Measurements from ENCODE around the gene ING5. TPM values are rescaled to one million over a fixed set of nuclear protein-coding genes. Genes with fewer than 3 reads are reported as not detected.

Gene ING5
- total RNA-seq = 19.7 and 27.1 TPM in 2 replicates

- FAIRE-seq = no peak
- no peak for TF ChIP-seq CTCF (IDR thresholded peaks at IDR 0.05; ENCODE audit: insufficient read depth, low read length, severe bottlenecking)
- peak; percentile 63 for DNase-seq (ENCODE audit: low read depth)
- peak within 1 kb of the TSS; percentile 93 for H3K4me3 ChIP-seq (ENCODE audit: low read depth, low read length)
- H3K27me3 ChIP-seq (ENCODE audit: control insufficient read depth, insufficient read depth, low read length) = no peaks in the 10 kb centered on the region
- peaks cover 7% of the 10 kb centered on the region for H3K36me3 ChIP-seq (ENCODE audit: control insufficient read depth, insufficient read depth, low read length)
These were observed at the start of gene ING5 for GRCh38 chr2:241701399-241702154. ING5 (plus strand) TSS chr2:241702039; CDS start chr2:241702066, 27 bp downstream.

- H3K36me3 ChIP-seq (ENCODE audit: control insufficient read depth, insufficient read depth, low read length) = peaks cover 30% of the 10 kb centered on the region
These were observed 49.7 kb upstream of the ING5 start for GRCh38 chr2:241652142-241652541.

GRCh38 chr2:241652722-241653121, 49.1 kb upstream of the ING5 start:
- H3K27me3 ChIP-seq (ENCODE audit: control insufficient read depth, insufficient read depth, low read length) = no peaks in the 10 kb centered on the region
- FAIRE-seq (peak; percentile 50), DNase-seq (ENCODE audit: low read depth) (no peak)
- no peak overlapping the region for H3K4me3 ChIP-seq (ENCODE audit: low read depth, low read length)
- peaks cover 30% of the 10 kb centered on the region for H3K36me3 ChIP-seq (ENCODE audit: control insufficient read depth, insufficient read depth, low read length)
- no peak for TF ChIP-seq CTCF (IDR thresholded peaks at IDR 0.05; ENCODE audit: insufficient read depth, low read length, severe bottlenecking)

More at GRCh38 chr2:241652142-241652541, 49.7 kb upstream of the ING5 start:
- Histone ChIP-seq H3K27me3 (ENCODE audit: control insufficient read depth, insufficient read depth, low read length) (no peaks in the 10 kb centered on the region), H3K4me3 (ENCODE audit: low read depth, low read length) (no peak overlapping the region)
- no peak for DNase-seq (ENCODE audit: low read depth)
- FAIRE-seq = no peak
- no peak for TF ChIP-seq CTCF (IDR thresholded peaks at IDR 0.05; ENCODE audit: insufficient read depth, low read length, severe bottlenecking)

- H3K4me3 ChIP-seq (ENCODE audit: low read depth, low read length) = no peak overlapping the region
- no peaks in the 10 kb centered on the region for H3K27me3 ChIP-seq (ENCODE audit: control insufficient read depth, insufficient read depth, low read length)
- peaks cover 30% of the 10 kb centered on the region for H3K36me3 ChIP-seq (ENCODE audit: control insufficient read depth, insufficient read depth, low read length)
- TF ChIP-seq CTCF (IDR thresholded peaks at IDR 0.05; ENCODE audit: insufficient read depth, low read length, severe bottlenecking) = no peak
- FAIRE-seq (no peak), DNase-seq (ENCODE audit: low read depth) (no peak)
These were observed 48.6 kb upstream of the ING5 start for GRCh38 chr2:241653210-241653750.

GRCh38 chr2:241654551-241654950, 47.3 kb upstream of the ING5 start:
- Histone ChIP-seq H3K27me3 (ENCODE audit: control insufficient read depth, insufficient read depth, low read length) (no peaks in the 10 kb centered on the region), H3K36me3 (ENCODE audit: control insufficient read depth, insufficient read depth, low read length) (peaks cover 38% of the 10 kb centered on the region), H3K4me3 (ENCODE audit: low read depth, low read length) (no peak overlapping the region)
- DNase-seq (ENCODE audit: low read depth) (no peak), FAIRE-seq (peak; percentile 13)
- no peak for TF ChIP-seq CTCF (IDR thresholded peaks at IDR 0.05; ENCODE audit: insufficient read depth, low read length, severe bottlenecking)

Data from bronchial epithelial cell (primary cell).